Nucleus accumbens (tissue), 56 donors: ENCODE measurements around the gene ZFX.
"Not testable (repeated sequence)": the region's sequence is repeated elsewhere in the genome, so short reads cannot be mapped to it uniquely, and the experiment has no call there.

Experiments
- DNase-seq, 56 donors: peaks; one replicate each; lab custom pipeline; 2025; lab: John Stamatoyannopoulos, UW

ZFX gene

DNA sequence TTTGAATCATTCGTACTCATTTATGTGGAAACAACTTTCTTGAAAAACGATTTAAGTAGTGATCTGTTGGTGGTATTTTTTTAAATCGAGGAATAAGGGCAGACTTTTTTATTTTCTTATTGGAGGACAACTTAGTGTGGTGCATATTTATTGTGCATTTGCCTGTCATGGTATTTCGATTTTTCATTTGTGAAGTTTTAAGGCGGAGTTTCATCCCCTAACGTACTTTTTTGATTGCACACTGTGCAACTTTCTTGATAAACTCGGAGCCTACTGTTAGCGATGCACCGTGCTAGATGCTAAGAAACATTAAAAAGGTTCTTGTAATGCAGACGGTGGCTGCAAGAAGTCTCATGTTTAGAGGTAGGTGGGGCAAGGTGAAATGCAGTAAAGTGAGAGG, 1.4 kb downstream of the ZFX start:
- DNase-seq, result no peak

DNA sequence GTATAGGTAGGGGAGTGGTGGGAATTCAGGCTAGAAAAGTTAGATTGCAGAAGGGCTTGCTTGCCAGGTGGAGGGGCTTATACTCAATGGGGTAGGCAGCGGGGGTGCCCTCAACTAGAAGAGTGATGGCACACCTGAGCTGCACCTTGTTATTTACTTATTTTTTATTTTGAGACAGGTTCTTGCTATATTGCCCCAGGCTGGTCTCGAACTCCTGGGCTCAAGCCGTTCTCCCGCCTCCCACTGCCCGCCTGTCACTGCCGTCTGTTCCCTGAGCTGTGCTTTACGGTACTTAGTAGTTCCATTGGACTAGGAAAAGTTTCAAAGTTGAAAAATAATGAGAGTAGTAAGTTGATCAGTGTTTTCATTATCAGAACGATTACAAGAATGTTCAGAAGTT, 2.0 kb downstream of the ZFX start:
- DNase-seq, result no peak

DNA sequence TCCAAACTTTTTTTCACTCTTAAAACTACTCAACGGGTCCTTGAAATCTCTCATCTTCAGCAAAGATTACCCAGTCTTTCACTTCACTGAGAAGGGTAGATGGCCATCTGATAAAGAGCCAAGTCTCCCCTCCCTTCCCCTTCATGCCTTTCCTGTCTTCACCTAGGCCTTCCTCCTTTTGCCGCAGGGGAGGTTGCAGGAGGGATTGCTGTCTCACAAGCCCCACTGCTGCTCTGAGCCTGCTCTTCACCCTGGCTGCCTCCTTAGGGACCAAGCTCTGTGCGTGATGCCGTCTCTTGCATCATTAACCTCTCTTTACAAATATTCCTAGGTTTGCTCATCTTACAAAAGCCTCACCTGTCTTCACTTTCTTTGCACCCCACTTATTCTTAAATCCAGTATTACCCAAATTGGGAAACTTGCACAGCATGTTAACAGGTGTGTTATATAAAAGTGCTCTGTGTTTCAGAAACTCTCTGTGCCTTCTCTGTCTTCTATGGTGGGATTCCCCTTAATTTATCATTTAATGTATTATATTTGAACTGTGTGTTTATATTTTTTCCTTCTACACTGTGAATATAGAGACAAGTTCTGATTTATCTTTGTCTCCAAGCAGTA, 3.8 kb downstream of the ZFX start:
- no peak for DNase-seq

DNA sequence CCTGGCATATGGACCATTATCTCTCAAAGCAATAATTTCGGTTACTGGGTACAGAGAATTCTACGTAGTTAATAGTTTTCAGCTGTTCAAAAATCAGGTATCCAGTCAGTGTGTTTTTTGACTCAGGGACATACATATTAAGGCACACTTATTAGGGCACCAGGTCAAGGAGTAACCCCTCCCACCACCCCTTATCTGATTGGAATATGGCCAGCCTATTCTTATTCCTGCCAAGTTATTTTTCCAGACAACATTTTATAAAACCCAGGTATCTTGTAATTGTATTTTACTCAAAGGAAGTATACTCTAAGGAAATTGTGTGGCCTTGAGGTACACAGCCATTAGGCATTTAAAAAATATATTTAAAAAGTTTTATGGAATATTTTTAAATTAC, 4.3 kb downstream of the ZFX start:
- DNase-seq, result no peak

DNA sequence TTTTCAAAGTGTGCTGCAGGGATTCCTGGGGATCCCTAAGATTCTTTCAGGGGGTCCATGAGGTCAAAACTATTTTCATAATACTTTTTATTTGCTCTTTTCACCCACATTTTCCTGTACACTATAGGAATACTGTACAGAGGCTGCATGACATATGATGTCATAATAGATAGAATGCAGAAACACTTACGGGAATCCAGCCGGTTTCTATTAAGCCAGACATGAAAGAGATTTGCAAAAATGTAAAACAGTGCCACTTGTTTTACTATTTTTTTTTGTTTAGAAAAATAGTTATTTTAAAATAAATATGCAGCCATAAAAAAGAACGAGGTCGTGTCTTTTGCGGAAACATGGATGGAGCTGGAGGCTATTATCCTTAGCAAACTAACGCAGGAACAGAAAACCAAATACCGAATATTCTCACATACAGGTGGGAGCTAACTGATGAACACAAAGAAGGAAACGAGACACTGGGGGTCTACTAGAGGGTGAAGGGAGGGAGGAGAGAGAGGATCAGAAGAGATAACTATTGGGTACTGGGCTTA, 5.0 kb downstream of the ZFX start:
- no peak for DNase-seq

DNA sequence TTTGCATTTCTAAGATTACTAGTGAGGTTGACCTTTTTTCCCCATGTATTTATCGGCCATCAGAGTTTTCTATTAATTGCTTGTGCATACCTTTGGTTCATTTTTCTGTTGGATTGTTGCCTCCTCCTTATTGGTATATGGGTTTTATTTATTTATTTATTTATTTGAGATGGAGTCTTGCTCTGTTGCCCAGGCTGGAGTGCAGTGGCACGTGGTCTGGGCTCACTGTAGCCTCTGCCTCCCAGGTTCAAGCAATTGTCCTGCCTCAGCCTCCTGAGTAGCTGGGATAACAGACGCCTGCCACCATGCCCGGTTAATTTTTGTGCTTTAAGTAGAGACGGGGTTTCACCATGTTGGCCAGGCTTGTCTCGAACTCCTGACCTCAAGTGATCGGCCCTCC, 6.2 kb downstream of the ZFX start:
- not testable (repeated sequence) for DNase-seq

DNA sequence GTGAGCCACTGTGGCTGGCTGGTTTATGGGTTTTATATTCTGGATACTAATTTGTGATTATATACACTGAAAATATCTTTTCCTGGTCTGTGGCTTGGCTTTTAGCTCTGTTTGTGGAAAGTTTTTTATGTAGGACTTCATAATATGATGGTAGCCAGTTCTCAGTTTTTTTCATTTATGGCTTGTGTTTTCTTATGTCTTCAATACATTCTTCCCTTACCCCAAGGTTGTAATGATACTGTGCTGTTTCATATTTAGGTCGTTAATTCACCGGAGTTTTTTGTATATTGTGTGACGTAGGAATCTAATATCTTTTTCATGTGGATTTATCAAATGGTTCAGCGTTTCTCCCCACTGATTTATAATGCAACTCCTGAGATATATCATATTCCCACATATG, 6.6 kb downstream of the ZFX start:
- no peak for DNase-seq

DNA sequence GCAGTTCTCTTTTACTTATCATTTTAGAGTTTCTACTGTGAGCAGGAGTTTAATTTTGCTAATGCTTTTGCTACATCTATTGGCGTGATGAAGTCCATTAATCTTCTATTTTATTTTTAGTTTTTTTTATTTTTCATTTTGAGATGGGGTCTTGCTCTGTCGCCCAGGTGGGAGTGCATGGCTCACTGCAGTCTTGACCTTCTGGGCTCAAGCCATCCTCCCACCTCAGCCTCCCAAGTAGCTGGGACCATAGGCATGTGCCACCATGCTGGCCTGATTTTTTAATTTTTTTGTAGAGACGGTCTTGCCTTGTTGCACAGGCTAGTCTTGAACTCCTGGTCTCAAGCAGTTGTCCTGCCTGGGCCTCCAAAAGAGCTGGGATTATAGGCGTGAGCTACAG, 9.4 kb downstream of the ZFX start:
- no peak for DNase-seq

DNA sequence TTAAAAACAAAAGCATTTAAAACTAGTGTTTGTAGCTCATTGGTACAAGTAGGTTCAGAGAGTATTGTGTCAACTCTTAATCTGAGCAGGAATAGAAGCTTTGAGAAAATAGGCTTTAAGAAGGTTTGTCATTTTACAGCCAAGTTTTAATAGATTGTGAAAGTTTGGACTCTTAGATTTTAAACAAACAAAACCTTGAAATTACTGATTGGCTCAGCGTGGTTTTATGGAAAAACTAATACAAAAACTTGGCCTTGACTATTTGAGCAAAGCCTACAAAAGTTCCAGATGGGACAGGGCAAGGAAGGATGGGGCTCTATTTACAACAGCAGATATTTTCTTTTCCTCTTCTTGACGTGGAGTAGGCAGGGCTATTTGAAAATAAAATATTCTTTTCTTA, 16.5 kb downstream of the ZFX start:
- DNase-seq, result no peak

DNA sequence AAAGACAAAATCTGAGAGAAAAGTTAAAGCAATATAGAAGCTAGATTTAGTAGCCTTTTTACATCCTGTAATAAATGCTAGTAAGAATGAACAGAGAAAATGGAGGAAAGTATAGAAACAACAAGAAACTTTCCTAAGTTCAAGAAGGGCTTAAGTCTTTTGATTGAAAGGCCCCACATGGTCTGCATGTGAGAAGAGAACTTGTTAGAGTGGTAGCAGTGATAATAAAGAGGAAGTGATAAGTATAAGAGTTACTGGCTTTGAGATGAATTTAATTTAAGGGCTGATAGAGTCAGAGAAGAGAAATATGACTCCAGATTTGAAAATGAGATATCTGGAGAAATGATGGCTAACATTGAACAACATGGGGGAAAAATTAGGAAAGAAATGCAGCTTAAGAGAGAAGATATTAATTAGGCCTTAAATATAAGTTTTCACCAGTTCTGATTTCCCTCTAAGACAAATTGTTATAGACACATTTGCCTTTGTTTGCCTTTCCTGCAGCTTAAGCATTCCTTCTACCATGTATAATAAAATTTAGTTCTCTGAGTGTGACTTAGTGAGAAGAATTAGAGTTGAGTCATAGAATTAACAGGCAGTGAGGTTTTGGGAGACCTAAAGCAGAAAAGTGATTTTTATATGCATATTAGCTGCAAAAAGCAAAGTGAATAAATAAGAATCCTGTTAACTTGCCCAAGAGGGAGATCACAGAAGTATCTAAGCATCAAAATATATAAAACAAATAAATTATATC, 18.4 kb downstream of the ZFX start:
- DNase-seq, result no peak

DNA sequence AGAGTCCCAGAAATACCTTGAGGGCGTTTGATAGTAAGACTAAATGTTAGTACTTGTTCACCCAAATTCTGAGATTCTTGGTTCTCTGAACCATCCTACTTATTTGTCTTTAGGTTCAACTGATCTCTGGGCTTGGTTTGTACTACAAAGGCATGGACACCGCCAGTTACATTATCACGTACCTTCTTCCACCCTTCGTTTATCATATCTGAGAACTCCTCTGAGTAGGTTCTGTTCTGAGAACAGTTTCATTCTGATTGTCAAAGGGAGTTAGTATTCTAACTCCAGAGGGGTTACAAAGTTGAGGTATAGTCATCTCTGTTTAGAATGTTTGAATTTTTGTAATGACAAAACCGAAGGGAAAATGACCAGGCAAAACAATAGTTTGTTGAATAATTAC, 19.3 kb downstream of the ZFX start:
- DNase-seq, result no peak

DNA sequence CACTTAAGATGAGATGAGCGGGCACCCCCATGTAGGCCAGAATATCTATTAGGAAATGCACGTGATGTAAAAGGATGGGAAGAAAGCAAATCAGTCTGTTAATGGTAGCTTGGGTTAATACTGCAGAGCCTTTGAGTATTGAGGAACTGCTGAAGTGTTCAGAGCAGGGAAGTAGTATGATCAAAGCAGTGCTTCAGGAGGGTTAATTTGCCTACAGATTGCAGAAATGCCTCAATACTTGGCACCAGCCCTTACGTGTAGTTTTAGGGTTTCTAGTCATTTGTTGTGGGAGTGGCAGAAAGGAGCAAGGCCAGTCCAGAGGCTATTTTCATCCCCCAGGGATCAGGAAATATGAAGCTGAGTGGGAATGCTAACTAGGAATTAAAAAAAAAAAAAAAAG, 19.7 kb downstream of the ZFX start:
- no peak for DNase-seq

DNA sequence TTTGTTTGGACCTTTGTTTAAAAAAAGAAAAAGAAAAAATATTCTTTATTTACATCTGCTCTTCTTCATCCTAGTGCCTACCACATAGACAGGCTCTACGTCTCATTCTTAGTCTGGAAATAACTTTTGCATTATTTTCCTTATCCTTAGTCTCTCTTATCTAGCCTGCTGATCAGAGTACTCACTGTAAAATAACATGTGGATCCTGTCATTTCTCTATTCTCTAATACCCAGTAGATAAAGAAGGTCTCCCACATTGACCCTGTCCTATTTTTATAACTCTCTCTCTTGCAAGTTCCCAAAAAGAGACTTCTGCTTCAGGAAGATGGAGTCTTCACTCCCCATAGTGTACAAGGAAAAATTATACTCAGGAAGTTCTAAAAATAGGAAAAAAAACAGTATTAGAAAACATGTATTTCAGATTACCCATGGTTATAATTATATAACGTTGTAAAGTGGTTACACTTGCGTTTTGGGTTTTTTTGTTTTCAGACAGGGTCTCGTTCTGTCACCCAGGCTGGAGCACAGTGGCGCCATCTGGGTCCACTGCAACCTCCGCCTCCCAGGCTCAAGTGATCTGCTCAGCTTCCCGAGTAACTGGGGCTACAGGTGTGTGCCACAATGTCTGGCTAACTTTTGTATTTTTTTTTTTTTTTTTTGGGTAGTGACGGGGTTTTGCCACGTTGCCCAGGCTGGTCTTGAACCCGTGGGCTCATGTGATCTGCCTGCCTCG, 23.8 kb downstream of the ZFX start:
- no peak for DNase-seq

DNA sequence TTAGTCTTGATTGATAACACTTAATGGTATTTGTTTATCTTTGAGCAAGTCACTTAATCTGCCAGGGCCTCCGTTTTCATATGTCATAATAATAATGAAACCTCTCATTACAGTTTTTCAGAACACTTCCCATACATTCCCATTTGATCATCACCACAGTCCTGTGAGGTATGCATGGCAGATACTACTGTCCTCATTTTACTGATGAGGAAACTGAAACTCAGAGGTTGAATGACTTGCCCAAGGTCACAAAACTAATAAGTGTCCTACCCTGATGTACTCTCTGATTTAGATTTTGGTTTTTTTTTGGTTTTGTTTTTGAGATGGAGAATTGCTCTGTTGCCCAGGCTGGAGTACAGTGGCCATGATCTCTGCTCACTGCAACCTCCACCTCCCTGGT, 25.7 kb downstream of the ZFX start:
- no peak for DNase-seq

DNA sequence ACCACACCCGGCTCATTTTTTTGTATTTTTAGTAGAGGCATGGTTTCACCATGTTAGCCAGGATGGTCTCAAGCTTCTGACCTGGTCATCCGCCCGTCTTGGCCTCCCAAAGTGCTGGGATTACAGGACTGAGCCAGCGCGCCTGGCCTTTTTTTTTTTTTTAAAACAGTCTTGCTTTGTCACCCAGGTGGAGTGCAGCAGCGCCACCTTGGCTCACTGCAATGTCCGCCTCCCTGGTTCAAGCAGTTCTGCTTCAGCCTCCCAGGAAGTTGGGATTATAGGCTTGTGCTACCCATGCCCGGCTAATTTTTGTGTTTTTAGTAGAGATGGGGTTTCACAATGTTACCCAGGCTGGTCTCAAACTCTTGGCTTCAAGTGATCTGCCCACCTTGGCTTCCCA, 28.9 kb downstream of the ZFX start:
- no peak for DNase-seq

DNA sequence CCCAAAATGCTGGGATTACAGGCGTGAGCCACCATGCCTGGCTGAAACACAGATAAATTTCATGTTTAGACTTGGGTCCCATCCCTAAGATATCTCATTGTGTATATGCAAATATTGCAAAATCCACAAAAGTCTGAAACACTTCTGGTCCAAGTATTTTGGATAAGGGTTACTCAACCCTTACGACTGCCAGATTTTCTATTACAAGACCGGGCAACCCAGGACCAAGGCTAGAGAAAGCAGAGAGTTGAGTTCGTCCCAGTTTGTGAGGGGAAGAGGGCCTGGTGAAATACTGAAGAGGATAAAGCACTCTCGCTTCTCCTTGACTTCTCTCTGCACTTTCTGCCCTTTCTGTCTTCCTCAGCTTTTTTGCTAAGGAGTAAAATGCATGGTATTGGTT, 34.5 kb downstream of the ZFX start:
- DNase-seq, result no peak

DNA sequence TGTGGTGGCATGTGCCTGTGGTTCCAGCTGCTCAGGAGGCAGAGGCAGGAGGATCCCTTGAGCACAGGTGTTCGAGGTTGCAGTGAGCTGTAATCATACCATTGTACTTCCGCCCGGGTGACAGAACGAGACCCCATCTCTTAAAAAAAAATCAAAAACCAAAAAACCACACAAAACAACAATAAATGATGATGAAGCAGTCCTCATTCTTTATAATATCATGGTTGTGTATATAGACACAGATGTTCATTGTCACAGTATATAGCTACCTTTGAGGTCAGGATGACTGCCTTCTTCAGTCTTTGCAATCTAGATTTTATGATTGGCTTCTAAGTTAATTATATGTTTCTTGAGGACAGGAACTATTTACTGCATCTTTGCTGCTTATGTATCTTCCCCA, 37.0 kb downstream of the ZFX start:
- DNase-seq, result no peak

DNA sequence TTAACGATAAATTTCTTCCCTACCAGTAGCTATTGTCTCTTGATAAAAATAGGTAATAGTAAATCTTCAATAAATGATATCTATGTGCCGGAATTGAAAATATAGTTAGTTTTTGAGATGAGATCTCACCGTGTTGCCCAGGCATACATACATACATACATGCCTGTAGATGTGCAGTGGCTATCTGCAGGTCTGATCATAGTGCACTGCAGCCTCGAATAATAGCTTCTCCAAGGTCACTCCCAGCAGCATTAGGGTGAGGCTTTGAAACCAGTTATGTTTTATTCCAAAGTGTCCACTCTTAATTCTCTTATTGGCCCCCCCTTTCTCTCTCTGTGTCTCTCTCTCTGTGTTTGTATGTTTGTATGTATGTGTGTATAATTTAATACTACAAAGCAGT, 37.5 kb downstream of the ZFX start:
- DNase-seq, result no peak

DNA sequence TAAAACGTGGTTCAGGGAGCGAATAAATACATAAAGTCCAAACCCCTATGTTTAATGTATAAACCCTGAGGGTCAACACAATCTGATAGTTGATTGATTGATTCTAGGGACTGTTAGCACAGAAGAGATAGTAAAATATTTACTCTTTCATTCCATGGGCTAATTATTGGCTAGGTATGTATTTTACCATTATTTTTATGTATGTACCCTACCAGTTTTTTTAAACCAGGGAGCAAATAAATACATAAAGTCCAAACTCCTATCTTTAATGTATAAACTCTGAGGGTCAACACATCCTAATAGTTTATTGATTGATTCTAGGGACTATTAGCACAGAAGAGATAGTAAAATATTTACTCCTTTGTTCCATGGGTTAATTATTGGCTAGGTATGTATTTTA, 40.0 kb downstream of the ZFX start:
- DNase-seq, result no peak

DNA sequence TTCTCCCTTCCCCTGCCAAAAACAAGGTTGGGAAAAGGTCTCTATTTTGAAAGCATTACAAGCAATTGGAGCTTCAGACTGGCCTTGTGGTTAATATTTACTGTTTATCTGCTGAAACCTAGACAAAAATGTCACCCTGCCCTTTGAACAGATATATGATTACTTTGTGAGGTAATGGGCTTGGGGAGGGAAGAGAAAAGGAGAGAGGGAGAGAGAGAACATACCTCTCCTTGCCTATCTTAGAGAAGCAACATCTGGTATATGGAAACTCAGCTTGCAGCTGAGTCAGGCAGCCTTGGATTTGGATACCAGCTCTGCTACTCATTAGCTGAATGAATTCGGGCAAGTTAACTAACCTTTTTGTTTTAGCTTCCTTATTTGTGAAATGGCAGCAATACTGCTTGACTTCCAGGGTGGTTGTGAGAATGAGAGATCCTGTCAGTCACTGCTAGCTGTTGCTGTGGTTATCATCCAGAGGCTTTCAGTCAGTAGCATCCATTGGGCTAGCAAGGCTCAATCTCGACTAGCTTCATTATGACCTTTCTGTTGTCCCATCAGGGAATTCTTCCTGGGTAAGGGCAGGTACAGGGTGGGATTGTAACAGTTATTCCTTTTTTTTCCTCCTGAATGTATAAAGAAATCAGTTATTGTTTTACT, 41.1 kb downstream of the ZFX start:
- no peak for DNase-seq

DNA sequence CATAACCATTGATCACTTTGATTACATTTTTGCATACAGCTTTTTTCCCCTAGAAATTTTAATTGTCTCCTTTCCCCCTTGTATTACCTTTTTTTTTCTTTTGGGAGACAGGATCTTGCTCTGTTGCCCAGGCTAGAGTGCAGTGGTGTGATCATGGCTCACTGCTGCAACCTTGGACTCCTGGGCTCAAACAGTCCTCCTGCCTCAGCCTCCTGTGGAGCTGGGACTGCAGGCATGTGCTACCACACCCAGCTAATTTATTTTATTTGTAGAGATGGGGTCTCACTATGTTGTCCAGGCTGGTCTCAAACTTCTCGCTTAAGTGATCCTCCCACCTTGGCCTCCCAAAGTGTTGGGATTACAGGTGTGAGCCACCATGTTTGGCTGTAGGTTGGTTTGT, 47.0 kb downstream of the ZFX start:
- no peak for DNase-seq
